Suprapubic skin (tissue), 4 donors: Measurements from ENCODE around the gene TBC1D24. TPM values are rescaled to one million over a fixed set of nuclear protein-coding genes. Genes with fewer than 3 reads are reported as not detected.

Experiments
- DNase-seq, 2 donors: peaks; one replicate each; pipeline ENCODE4 v3.0.0-alpha.2; 2019; ENCODE audit warnings: low spot score in 2 of 2
- H3K27ac ChIP-seq: fragments of 200-600 bp; sonication (generic); one replicate; pipeline ENCODE4 v1.5.1; 2019
- H3K27me3 ChIP-seq: fragments of 200-600 bp; sonication (generic); one replicate; pipeline ENCODE4 v1.5.1; 2019
- H3K36me3 ChIP-seq: fragments of 200-600 bp; sonication (generic); one replicate; pipeline ENCODE4 v1.5.1; 2019
- H3K4me1 ChIP-seq: fragments of 200-600 bp; sonication (generic); one replicate; pipeline ENCODE4 v1.5.1; 2019
- H3K4me3 ChIP-seq: fragments of 200-600 bp; sonication (generic); one replicate; pipeline ENCODE4 v1.5.1; 2019; ENCODE audit warnings: mild to moderate bottlenecking
- H3K9me3 ChIP-seq: fragments of 200-600 bp; sonication (generic); one replicate; pipeline ENCODE4 v1.5.1; 2019
- CTCF ChIP-seq, 2 donors: fragments of 200-600 bp in 1 of 2; fragments of 450-650 bp in 1 of 2; sonication (generic) in 1 of 2; IDR thresholded peaks; one replicate each; pipeline ENCODE4 v1.5.1; 2016 to 2019; ENCODE audit warnings: antibody characterized with exemption in 2 of 2, mild to moderate bottlenecking in 1 of 2, moderate library complexity in 1 of 2
- EP300 ChIP-seq: sonication (generic); formaldehyde crosslinking; IDR thresholded peaks from one replicate; pipeline ENCODE4 v1.6.1; 2017; ENCODE audit warnings: antibody characterized with exemption
- POLR2A ChIP-seq, 2 donors: fragments of 450-650 bp; IDR thresholded peaks; one replicate each; pipeline ENCODE4 v1.6.1; 2017; ENCODE audit warnings: antibody characterized with exemption in 2 of 2, mild to moderate bottlenecking in 2 of 2, moderate library complexity in 2 of 2
- POLR2AphosphoS5 ChIP-seq, 3 donors: sonication (generic); formaldehyde crosslinking; IDR thresholded peaks; one replicate each; pipeline ENCODE4 v1.6.1; 2017; ENCODE audit warnings: antibody characterized with exemption in 3 of 3
- WGBS: methylation state at CpG from one replicate; pipeline ENCODE4 v1.1.5; 2018; 5-methylcytosine and 5-hydroxymethylcytosine counted together
- total RNA-seq, 4 donors: library from RNA; depleted of rRNA; stranded (reverse); fragments of >200 nt; gene quantifications; one replicate each; pipeline ENCODE4 v1.1.0, GENCODE V29; 2016

Gene TBC1D24
- total RNA-seq = 10 to 100 TPM; 10.8 to 23.6 (median 16.5) TPM

- Histone ChIP-seq H3K9me3 (no peaks in the 10 kb centered on the region), H3K36me3 (no peaks in the 10 kb centered on the region), H3K27ac (peak within 1 kb of the TSS; percentile 65), H3K27me3 (peaks cover 23% of the 10 kb centered on the region), H3K4me3 (peak within 1 kb of the TSS; percentile 59), H3K4me1 (peaks cover 57% of the 10 kb centered on the region)
- TF ChIP-seq POLR2AphosphoS5 (IDR thresholded peaks at IDR 0.05) (no peak), POLR2A (IDR thresholded peaks at IDR 0.05) (peak in 1 of 2 donors; percentile 17)
- peak in 1 of 2 donors; percentile 84 for DNase-seq
- under 1% methylated on average over 36 of the region's 77 CpGs for WGBS
Measured at GRCh38 chr16:2474877-2475412, at the start of gene TBC1D24. TBC1D24 (plus strand) TSS chr16:2475127; CDS start chr16:2496149, 21,022 bp downstream.

- H3K4me1 ChIP-seq = peaks cover 25% of the 10 kb centered on the region
- 91% methylated on average over 6 of the region's 13 CpGs for WGBS
- H3K9me3 ChIP-seq = no peaks in the 10 kb centered on the region
- TF ChIP-seq POLR2AphosphoS5 (IDR thresholded peaks at IDR 0.05) (no peak), CTCF (IDR thresholded peaks at IDR 0.05) (no peak)
- H3K27me3 ChIP-seq = no peaks in the 10 kb centered on the region
- DNase-seq = peak in 1 of 2 donors; percentile 55
- H3K36me3 ChIP-seq = no peaks in the 10 kb centered on the region
- no peak overlapping the region for H3K27ac ChIP-seq
- no peak overlapping the region for H3K4me3 ChIP-seq
Measured at GRCh38 chr16:2425825-2426430, 49.0 kb upstream of the TBC1D24 start.

- H3K27me3 ChIP-seq = no peaks in the 10 kb centered on the region
- TF ChIP-seq POLR2AphosphoS5 (IDR thresholded peaks at IDR 0.05) (no peak), CTCF (IDR thresholded peaks at IDR 0.05) (no peak)
- no peak overlapping the region for H3K4me3 ChIP-seq
- no peaks in the 10 kb centered on the region for H3K36me3 ChIP-seq
- 91% methylated on average over 5 of the region's 6 CpGs for WGBS
- H3K4me1 ChIP-seq = peaks cover 26% of the 10 kb centered on the region
- H3K27ac ChIP-seq = no peak overlapping the region
- H3K9me3 ChIP-seq = no peaks in the 10 kb centered on the region
- DNase-seq = peak in 1 of 2 donors; percentile 62
Measured at GRCh38 chr16:2426941-2427361, 48.0 kb upstream of the TBC1D24 start.

- no peaks in the 10 kb centered on the region for H3K9me3 ChIP-seq
- no peak overlapping the region for H3K4me3 ChIP-seq
- 78% methylated on average over 4 of the region's 4 CpGs for WGBS
- H3K4me1 ChIP-seq = peaks cover 26% of the 10 kb centered on the region
- H3K27me3 ChIP-seq = no peaks in the 10 kb centered on the region
- peaks cover 4% of the 10 kb centered on the region for H3K36me3 ChIP-seq
- peak in 1 of 2 donors; percentile 46 for DNase-seq
- TF ChIP-seq POLR2A (IDR thresholded peaks at IDR 0.05) (no peak), CTCF (IDR thresholded peaks at IDR 0.05) (no peak), EP300 (no peak), POLR2AphosphoS5 (IDR thresholded peaks at IDR 0.05) (no peak)
- no peak overlapping the region for H3K27ac ChIP-seq
Measured at GRCh38 chr16:2427526-2427925, 47.4 kb upstream of the TBC1D24 start.

GRCh38 chr16:2428051-2428783 is 46.7 kb upstream of the TBC1D24 start:
- peak in 1 of 2 donors; percentile 73 for DNase-seq
- peaks cover 26% of the 10 kb centered on the region for H3K4me1 ChIP-seq
- peak overlapping the region; percentile 97 for H3K4me3 ChIP-seq
- H3K9me3 ChIP-seq = no peaks in the 10 kb centered on the region
- TF ChIP-seq POLR2AphosphoS5 (IDR thresholded peaks at IDR 0.05) (no peak), POLR2A (IDR thresholded peaks at IDR 0.05) (no peak), CTCF (IDR thresholded peaks at IDR 0.05) (no peak), EP300 (no peak)
- peaks cover 11% of the 10 kb centered on the region for H3K36me3 ChIP-seq
- no peak overlapping the region for H3K27ac ChIP-seq
- no peaks in the 10 kb centered on the region for H3K27me3 ChIP-seq
- 64% methylated on average over 12 of the region's 28 CpGs for WGBS
